WTC11 (cell line): ENCODE data around the gene NPW. TPM values are rescaled to one million over a fixed set of nuclear protein-coding genes. Genes with fewer than 3 reads are reported as not detected.

Experiments used
- ATAC-seq: fragments of 200-7000 bp; cut with Tn5 transposase; 2 replicates; pipeline ENCODE4 v1.10.0; 2021; ENCODE audit warnings: mild to moderate bottlenecking, moderate library complexity
- CTCF ChIA-PET: fragments of 300-600 bp; sonication (Branson Sonifier 250); formaldehyde crosslinking; loops from one replicate; lab custom pipeline; 2021; ENCODE audit warnings: antibody characterized with exemption; lab: Charles Lee
- POLR2A ChIA-PET: fragments of 350-600 bp; sonication (Branson Sonifier 250); formaldehyde crosslinking; loops from one replicate; lab custom pipeline; 2021; ENCODE audit warnings: antibody characterized with exemption; lab: Charles Lee
- DNase-seq: peaks from one replicate; pipeline ENCODE4 v3.0.0; 2021; ENCODE audit warnings: low spot score
- H3K27ac Mint-ChIP-seq: 2 replicates; pipeline ENCODE4 v1.8.0; 2021; ENCODE audit warnings: mixed read lengths
- H3K27me3 Mint-ChIP-seq: 2 replicates; pipeline ENCODE4 v1.8.0; 2021; ENCODE audit warnings: low read depth, mild to moderate bottlenecking, moderate library complexity, mixed read lengths
- H3K36me3 Mint-ChIP-seq: 2 replicates; pipeline ENCODE4 v1.8.0; 2021; ENCODE audit warnings: mixed read lengths
- H3K4me1 Mint-ChIP-seq: 2 replicates; pipeline ENCODE4 v1.8.0; 2022; ENCODE audit warnings: mixed read lengths
- H3K4me3 Mint-ChIP-seq: 2 replicates; pipeline ENCODE4 v1.8.0; 2021; ENCODE audit warnings: mild to moderate bottlenecking, moderate library complexity, mixed read lengths
- H3K9me3 Mint-ChIP-seq: 2 replicates; pipeline ENCODE4 v1.8.0; 2021; ENCODE audit warnings: mixed read lengths
- EMX1 ChIP-seq: fragments of 250-450 bp; sonication (Bioruptor Pico); IDR thresholded peaks from 2 replicates; pipeline ENCODE4 v1.8.0; 2021; ENCODE audit warnings: mild to moderate bottlenecking
- NR3C1 ChIP-seq: sonication (generic); formaldehyde crosslinking; conservative IDR thresholded peaks from 2 replicates; pipeline ENCODE4 v1.8.1; 2023; ENCODE audit warnings: low read depth, mild to moderate bottlenecking, missing genetic modification reagents
- OVOL2 ChIP-seq: fragments of 250-450 bp; sonication (Bioruptor Pico); IDR thresholded peaks from 2 replicates; pipeline ENCODE4 v1.9.0; 2021; ENCODE audit warnings: mild to moderate bottlenecking, borderline replicate concordance
- RELA ChIP-seq: sonication (generic); formaldehyde crosslinking; IDR thresholded peaks from 2 replicates; pipeline ENCODE4 v1.8.1; 2022; ENCODE audit warnings: missing genetic modification reagents, mild to moderate bottlenecking, borderline replicate concordance
- SP1 ChIP-seq: sonication (generic); formaldehyde crosslinking; conservative IDR thresholded peaks from 2 replicates; pipeline ENCODE4 v1.8.1; 2022; ENCODE audit warnings: missing genetic modification reagents
- USF2 ChIP-seq: sonication (generic); formaldehyde crosslinking; IDR thresholded peaks from 2 replicates; pipeline ENCODE4 v1.8.1; 2023; ENCODE audit warnings: mild to moderate bottlenecking, missing genetic modification reagents, moderate library complexity
- ZBTB21 ChIP-seq: sonication (generic); formaldehyde crosslinking; IDR thresholded peaks from 2 replicates; pipeline ENCODE4 v1.8.1; 2023; ENCODE audit warnings: mild to moderate bottlenecking, missing genetic modification reagents, borderline replicate concordance
- ZNF281 ChIP-seq: sonication (generic); formaldehyde crosslinking; IDR thresholded peaks from 2 replicates; pipeline ENCODE4 v1.8.0; 2023; ENCODE audit warnings: mild to moderate bottlenecking, missing genetic modification reagents
- ZNF317 ChIP-seq: sonication (generic); formaldehyde crosslinking; IDR thresholded peaks from 2 replicates; pipeline ENCODE4 v1.8.1; 2023; ENCODE audit warnings: low read depth, mild to moderate bottlenecking, moderate library complexity, missing genetic modification reagents, borderline replicate concordance
- ZNF423 ChIP-seq: fragments of 250-450 bp; sonication (Bioruptor Pico); IDR thresholded peaks from 2 replicates; pipeline ENCODE4 v2.1.2; 2022; ENCODE audit warnings: mild to moderate bottlenecking, moderate library complexity
- total RNA-seq: library from RNA; stranded (reverse); gene quantifications from 3 replicates; pipeline ENCODE4 v1.2.3, GENCODE V29; 2021
- TF ChIP-seq, protein P1 (sequence below): fragments of 250-450 bp; sonication (Bioruptor Pico); IDR thresholded peaks from 2 replicates; pipeline ENCODE4 v1.9.0; 2021; ENCODE audit warnings: mild to moderate bottlenecking
- TF ChIP-seq, protein P2 (sequence below): sonication (generic); formaldehyde crosslinking; IDR thresholded peaks from 2 replicates; pipeline ENCODE4 v1.8.1; 2023; ENCODE audit warnings: mild to moderate bottlenecking, moderate library complexity, missing genetic modification reagents
- TF ChIP-seq, protein P3 (sequence below): sonication (generic); formaldehyde crosslinking; IDR thresholded peaks from 2 replicates; pipeline ENCODE4 v1.8.0; 2022; ENCODE audit warnings: mild to moderate bottlenecking, missing genetic modification reagents
- TF ChIP-seq, protein P4 (sequence below): sonication (generic); formaldehyde crosslinking; IDR thresholded peaks from 2 replicates; pipeline ENCODE4 v1.8.0; 2022; ENCODE audit warnings: mild to moderate bottlenecking, missing genetic modification reagents

NPW gene
- total RNA-seq, 1 experiment from 2014 or later = 15.2 TPM

- Mint-ChIP-seq H3K4me3 (no peak overlapping the region), H3K27ac (no peak overlapping the region), H3K4me1 (peaks cover 17% of the 10 kb centered on the region), H3K27me3 (peaks cover 16% of the 10 kb centered on the region), H3K36me3 (peaks cover 10% of the 10 kb centered on the region), H3K9me3 (no peaks in the 10 kb centered on the region)
- ChIA-PET CTCF (no interaction called here), POLR2A (no interaction called here)
- ATAC-seq (no peak), DNase-seq (no peak)
- TF ChIP-seq, protein P1, sequence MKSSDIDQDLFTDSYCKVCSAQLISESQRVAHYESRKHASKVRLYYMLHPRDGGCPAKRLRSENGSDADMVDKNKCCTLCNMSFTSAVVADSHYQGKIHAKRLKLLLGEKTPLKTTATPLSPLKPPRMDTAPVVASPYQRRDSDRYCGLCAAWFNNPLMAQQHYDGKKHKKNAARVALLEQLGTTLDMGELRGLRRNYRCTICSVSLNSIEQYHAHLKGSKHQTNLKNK (CRISPR knock-in tag) = no peak
- TF ChIP-seq EMX1 (CRISPR knock-in tag) (no peak), USF2 (CRISPR knock-in tag) (no peak)
Observed at GRCh38 chr16:1976216-1976520, 43.4 kb upstream of the NPW start.

DNA sequence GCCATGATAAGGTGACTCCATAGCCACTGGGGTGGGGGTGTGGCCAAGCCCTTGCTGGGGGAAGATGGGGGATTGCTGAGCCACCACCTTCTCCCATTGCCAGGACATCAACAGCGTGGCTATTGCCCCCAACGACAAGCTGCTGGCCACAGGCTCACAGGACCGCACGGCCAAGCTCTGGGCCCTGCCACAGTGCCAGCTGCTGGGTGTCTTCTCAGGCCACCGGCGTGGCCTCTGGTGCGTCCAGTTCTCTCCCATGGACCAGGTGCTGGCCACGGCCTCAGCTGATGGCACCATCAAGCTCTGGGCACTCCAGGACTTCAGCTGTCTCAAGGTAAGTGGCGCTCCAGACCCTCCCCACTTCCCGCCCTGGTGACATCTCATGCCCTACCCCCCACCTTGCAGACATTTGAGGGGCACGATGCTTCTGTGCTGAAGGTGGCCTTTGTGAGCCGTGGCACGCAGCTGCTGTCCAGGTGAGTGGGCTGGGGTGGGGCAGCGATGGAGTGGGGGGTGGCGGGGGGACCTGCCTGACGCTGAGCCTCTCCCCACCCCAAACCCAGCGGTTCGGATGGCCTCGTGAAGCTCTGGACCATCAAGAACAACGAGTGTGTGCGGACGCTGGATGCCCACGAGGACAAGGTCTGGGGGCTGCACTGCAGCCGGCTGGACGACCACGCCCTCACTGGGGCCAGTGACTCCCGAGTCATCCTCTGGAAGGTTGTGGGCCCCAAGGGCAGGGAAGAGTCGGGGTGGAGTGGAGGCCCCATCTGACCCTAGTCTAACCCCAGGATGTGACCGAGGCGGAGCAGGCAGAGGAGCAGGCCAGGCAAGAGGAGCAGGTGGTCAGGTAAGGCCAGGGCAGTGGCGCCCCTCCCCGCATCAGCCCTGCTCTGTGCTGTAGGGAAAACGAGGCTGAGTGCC, 42.4 kb upstream of the NPW start:
- peaks cover 18% of the 10 kb centered on the region for H3K4me1 Mint-ChIP-seq
- ChIA-PET POLR2A (no interaction called here), CTCF (interaction anchor here (0.7 to 1.5 kb wide), 2 partner anchors 27 to 82 kb away, joined by 3 to 4 read pairs; no protein-coding TSS in a partner anchor)
- peaks cover 10% of the 10 kb centered on the region for H3K36me3 Mint-ChIP-seq
- H3K4me3 Mint-ChIP-seq = no peak overlapping the region
- ATAC-seq (no peak), DNase-seq (no peak)
- peaks cover 26% of the 10 kb centered on the region for H3K27me3 Mint-ChIP-seq
- no peaks in the 10 kb centered on the region for H3K9me3 Mint-ChIP-seq
- no peak overlapping the region for H3K27ac Mint-ChIP-seq
- TF ChIP-seq ZNF281 (CRISPR knock-in tag) (no peak), RELA (CRISPR knock-in tag) (no peak), OVOL2 (CRISPR knock-in tag) (no peak), USF2 (CRISPR knock-in tag) (no peak), NR3C1 (CRISPR knock-in tag) (no peak), ZNF423 (CRISPR knock-in tag) (no peak), ZBTB21 (CRISPR knock-in tag) (no peak), ZNF317 (CRISPR knock-in tag) (no peak), SP1 (CRISPR knock-in tag) (no peak)
- TF ChIP-seq, protein P2, sequence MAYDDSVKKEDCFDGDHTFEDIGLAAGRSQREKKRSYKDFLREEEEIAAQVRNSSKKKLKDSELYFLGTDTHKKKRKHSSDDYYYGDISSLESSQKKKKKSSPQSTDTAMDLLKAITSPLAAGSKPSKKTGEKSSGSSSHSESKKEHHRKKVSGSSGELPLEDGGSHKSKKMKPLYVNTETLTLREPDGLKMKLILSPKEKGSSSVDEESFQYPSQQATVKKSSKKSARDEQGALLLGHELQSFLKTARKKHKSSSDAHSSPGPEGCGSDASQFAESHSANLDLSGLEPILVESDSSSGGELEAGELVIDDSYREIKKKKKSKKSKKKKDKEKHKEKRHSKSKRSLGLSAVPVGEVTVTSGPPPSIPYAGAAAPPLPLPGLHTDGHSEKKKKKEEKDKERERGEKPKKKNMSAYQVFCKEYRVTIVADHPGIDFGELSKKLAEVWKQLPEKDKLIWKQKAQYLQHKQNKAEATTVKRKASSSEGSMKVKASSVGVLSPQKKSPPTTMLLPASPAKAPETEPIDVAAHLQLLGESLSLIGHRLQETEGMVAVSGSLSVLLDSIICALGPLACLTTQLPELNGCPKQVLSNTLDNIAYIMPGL (CRISPR knock-in tag) = no peak
- TF ChIP-seq, protein P3, sequence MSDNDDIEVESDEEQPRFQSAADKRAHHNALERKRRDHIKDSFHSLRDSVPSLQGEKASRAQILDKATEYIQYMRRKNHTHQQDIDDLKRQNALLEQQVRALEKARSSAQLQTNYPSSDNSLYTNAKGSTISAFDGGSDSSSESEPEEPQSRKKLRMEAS (CRISPR knock-in tag) = no peak
- TF ChIP-seq, protein P4, sequence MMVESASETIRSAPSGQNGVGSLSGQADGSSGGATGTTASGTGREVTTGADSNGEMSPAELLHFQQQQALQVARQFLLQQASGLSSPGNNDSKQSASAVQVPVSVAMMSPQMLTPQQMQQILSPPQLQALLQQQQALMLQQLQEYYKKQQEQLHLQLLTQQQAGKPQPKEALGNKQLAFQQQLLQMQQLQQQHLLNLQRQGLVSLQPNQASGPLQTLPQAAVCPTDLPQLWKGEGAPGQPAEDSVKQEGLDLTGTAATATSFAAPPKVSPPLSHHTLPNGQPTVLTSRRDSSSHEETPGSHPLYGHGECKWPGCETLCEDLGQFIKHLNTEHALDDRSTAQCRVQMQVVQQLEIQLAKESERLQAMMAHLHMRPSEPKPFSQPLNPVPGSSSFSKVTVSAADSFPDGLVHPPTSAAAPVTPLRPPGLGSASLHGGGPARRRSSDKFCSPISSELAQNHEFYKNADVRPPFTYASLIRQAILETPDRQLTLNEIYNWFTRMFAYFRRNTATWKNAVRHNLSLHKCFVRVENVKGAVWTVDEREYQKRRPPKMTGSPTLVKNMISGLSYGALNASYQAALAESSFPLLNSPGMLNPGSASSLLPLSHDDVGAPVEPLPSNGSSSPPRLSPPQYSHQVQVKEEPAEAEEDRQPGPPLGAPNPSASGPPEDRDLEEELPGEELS (CRISPR knock-in tag) = no peak
